DMS79 (cell line): ENCODE measurements around the gene NKAIN2.

ENCODE experiments used
- DNase-seq: peaks from one replicate; lab custom pipeline; 2025; lab: John Stamatoyannopoulos, UW

The NKAIN2 gene

GRCh38 chr6:123808556-123808955 is 4.9 kb downstream of the NKAIN2 start:
- DNase-seq, result peak; percentile 65

- DNase-seq, result peak; percentile 38
These were observed 6.5 kb downstream of the NKAIN2 start for GRCh38 chr6:123810214-123810613.

GRCh38 chr6:123810948-123811347 is 7.3 kb downstream of the NKAIN2 start:
- DNase-seq, result no peak

GRCh38 chr6:123811378-123811777 is 7.7 kb downstream of the NKAIN2 start:
- DNase-seq, result no peak

GRCh38 chr6:123812621-123813020 is 9.0 kb downstream of the NKAIN2 start:
- DNase-seq, result peak; percentile 21

- no peak for DNase-seq
These were observed 17.4 kb downstream of the NKAIN2 start for GRCh38 chr6:123821112-123821511.

GRCh38 chr6:123829302-123829953 is 25.8 kb downstream of the NKAIN2 start:
- DNase-seq, result peak; percentile 57

GRCh38 chr6:123830120-123830519 is 26.5 kb downstream of the NKAIN2 start:
- peak; percentile 24 for DNase-seq

GRCh38 chr6:123838505-123839234 is 35.0 kb downstream of the NKAIN2 start:
- DNase-seq, result peak; percentile 97

- peak; percentile 81 for DNase-seq
These were observed 37.6 kb downstream of the NKAIN2 start for GRCh38 chr6:123841067-123841896.

GRCh38 chr6:123844011-123844410 is 40.3 kb downstream of the NKAIN2 start:
- DNase-seq, result no peak

- no peak for DNase-seq
These were observed 44.7 kb downstream of the NKAIN2 start for GRCh38 chr6:123848347-123848746.

GRCh38 chr6:123849406-123849805 is 45.7 kb downstream of the NKAIN2 start:
- DNase-seq, result no peak

- no peak for DNase-seq
These were observed 46.9 kb downstream of the NKAIN2 start for GRCh38 chr6:123850555-123850954.

- DNase-seq, result no peak
These were observed 50.5 kb downstream of the NKAIN2 start for GRCh38 chr6:123854201-123854600.

- no peak for DNase-seq
These were observed 51.8 kb downstream of the NKAIN2 start for GRCh38 chr6:123855506-123855905.

GRCh38 chr6:123859291-123859690 is 55.6 kb downstream of the NKAIN2 start:
- DNase-seq, result no peak

- peak; percentile 53 for DNase-seq
These were observed 65.7 kb downstream of the NKAIN2 start for GRCh38 chr6:123869334-123869733.

- no peak for DNase-seq
These were observed 70.3 kb downstream of the NKAIN2 start for GRCh38 chr6:123873974-123874373.

- DNase-seq, result no peak
These were observed 72.1 kb downstream of the NKAIN2 start for GRCh38 chr6:123875784-123876183.

- DNase-seq, result no peak
These were observed 76.1 kb downstream of the NKAIN2 start for GRCh38 chr6:123879749-123880148.

- DNase-seq, result peak; percentile 89
These were observed 85.3 kb downstream of the NKAIN2 start for GRCh38 chr6:123888771-123889513.
